Measurements from ENCODE around the gene SKIDA1.

Gene SKIDA1

DNA sequence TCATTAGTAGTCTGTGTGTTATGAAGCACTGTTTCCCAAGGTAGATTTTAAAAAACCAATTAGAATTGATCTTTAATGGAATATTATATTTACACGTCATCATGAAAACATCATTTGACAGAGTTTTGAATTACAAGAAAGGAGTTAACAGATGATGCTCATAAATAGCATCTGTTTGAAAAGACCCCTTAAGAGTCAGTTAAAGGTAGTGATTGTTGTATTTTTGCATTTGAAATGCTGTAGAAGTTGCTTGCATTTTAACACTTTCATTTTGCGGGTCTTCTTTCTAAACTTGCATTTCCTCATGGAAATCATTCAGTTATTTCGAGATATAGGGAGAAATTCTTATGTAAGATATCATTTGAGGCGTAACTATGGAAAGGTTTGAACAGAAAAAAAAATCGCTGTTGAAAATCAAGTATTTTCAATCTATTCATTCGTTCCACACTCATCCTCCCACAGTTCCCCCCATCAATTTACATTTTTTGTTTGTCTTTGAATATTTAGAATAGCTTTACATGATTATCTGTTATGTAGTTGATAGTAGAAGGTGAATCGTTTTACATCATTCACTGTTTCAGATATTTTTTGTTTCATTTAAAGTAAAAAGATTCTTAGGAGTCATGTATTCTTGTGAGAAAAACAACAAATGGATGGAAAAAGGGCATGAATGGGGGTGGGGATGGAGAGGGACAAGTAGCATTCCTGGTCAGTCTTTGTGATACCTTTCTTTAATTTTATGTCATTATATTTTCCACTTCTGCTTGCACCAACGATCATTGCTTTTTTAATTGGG, 3.0 kb upstream of the SKIDA1 start:
- peak; percentile 18 for FAIRE-seq

DNA sequence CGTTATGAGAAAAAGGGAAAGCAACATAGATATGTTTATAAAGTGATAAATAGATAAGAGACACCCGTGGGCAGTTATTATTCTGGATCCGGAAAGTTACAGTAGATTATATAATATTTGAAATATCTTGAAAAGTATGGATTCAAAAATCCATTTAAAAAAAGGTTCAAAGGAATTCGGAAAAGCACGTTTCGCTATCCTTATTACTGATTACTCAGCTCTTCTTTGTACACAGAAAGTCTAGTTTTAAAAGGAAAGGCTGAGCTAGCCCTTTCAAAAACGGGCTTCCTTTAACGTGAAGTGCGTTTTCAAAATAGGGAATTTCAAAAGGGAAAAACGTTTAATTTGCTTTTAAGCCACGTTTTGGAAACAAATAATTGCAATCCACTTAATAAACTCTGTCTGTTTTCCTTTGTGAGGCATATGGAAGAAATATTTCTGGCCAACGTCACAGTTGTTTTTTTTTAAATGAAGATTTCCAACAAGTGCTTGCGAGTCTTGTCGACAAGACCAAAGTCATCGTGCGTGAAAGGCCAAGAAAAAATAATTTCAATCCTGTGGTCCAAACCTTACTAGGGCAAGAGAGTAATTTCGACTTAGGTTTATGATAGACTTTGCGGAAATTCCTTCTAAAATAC, 2.2 kb upstream of the SKIDA1 start:
- FAIRE-seq: peak; percentile 45

DNA sequence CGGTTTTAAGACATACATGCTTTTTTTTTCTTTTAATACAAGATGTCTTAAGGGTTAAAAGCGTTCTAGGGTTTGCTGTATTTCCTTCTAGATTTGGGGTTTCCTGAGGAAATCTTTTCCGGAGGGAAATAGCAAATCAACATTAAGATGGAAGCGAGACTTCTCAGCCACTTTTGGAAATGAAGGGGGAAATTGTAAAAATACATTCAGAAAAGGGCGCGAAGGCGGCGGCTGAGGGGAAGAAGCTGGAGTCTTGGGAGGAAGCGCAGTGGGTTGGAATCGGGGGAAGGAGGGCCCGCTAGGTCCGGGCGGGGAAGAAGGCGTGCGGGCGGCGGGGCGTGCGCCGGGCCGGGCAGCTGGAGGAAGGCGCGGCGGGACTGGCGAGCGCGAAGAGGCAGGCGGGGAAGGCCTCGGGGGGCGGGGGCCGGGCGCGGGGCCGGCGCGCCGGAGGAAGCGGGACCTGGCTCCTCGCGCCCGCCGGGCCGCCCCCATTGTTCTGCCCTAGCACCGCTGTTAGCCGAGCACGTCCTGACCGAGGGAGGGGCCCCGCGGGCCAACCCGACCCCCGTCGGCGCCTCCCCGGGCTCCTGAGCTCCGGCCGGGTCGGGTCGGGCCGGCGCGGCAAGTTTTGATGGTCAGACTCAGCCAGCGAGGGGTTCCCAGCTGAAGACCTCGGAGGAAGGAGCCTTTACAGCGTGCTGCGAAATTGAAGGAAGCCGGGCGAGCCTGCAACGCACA, 1.5 kb upstream of the SKIDA1 start:
- FAIRE-seq: no peak

- FAIRE-seq: no peak
These were observed 842 bp upstream of the SKIDA1 start for GRCh38 chr10:21526188-21526859.

GRCh38 chr10:21524526-21525366, 736 bp downstream of the SKIDA1 start:
- FAIRE-seq: no peak

DNA sequence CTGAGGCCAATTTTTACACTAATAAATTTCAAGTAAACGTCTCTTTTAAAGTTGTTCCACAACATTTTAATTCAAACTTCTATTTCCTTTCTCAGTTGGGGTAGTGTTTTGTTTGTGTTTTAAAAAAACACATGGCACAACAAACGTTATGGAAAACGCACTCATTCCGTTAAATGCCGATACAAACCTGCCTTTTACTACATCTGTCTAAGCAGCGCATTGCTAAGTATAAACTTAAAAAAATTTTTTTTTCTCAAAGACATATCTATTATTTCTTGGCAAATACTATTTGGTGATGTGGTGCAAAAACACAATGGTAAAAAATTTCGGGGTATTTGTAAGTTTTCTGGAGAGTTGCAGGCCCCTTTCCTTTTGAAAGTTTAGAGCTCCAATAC, 1.4 kb downstream of the SKIDA1 start:
- FAIRE-seq: no peak

DNA sequence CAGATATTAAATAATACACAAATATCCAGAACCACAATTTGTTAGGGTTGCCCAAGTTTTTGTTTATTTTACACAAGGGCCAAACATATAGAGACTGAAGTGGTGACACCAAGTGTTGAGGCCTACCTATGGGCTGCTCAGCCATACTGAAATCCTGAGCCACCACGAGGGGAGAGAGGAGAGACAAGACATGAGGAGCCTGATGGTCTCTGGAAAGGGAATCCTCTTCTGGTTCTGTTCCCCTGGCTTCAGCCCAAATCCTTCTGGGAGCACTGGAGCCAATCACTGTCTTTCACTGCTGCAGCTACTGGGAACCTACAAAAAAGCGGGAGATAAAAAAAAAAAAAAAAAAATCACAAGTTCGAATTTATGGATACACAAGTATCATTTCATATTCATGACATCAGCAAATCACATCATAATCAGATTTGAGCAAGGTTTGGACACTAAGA, 1.9 kb downstream of the SKIDA1 start:
- no peak for FAIRE-seq

GRCh38 chr10:21522631-21523406, 2.7 kb downstream of the SKIDA1 start:
- no peak for FAIRE-seq

DNA sequence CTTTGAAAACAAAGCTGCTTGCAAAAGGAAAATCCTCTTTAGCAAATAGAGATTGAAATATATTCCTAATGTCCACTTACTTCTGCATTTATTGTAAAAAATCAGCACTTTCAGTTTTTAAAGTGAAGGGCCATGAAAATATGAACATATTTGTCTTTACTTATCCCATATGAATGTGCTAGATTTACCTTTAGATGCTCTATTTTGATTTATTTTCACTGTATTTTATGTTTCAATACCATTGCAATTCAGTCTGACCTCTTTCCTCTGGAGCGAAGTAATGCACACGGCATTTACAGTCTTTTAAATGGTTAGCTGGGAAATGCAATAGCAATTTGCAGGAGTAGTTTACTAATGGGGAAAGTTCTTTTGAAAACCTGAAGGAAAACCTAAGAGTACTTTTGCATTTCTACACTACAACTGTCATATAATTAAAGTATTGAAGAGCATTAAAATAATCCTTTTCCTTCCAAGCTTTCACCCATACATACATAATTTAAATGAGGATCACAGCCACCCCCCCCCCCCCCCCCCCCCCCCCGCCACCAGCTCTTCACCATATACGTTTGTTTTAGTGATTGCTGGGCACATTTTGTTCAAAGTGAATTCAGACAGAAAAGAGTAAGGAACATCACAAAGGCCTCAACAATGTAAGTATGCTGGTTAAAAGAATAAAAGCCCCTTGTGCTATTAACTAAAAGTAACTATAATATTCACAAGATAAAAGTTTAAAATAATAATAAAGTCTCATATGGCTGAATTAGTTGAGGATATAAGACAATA, 3.5 kb downstream of the SKIDA1 start:
- FAIRE-seq: no peak

GRCh38 chr10:21520949-21521348, 4.5 kb downstream of the SKIDA1 start:
- FAIRE-seq: no peak

GRCh38 chr10:21520509-21520908, 5.0 kb downstream of the SKIDA1 start:
- FAIRE-seq: no peak

GRCh38 chr10:21519941-21520436, 5.5 kb downstream of the SKIDA1 start:
- FAIRE-seq: no peak

DNA sequence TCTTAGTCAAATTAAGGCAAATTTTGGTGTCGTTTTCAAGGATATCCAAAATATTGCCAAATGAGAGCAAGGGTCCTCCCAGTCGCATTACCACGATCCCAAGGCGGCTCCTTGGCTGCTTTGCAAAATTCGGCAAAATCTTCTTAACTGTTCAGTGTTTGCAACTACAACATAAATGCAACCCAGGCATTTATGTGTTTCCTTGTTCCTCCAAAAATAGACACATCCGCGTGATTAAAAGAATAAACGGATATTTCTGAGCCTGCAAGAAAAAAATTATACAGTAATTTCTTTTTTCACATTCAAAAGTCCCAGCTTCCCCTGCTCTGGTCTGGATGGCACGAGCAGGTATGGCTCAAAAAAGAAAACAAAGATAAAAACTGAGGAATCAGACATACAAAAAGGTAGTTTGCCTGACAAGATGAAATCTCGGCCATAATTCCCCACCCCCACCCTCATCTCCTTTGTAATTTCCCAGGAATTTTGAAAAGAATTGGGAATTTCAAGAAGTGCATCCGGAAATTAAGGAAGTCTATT, 6.0 kb downstream of the SKIDA1 start:
- FAIRE-seq: no peak

DNA sequence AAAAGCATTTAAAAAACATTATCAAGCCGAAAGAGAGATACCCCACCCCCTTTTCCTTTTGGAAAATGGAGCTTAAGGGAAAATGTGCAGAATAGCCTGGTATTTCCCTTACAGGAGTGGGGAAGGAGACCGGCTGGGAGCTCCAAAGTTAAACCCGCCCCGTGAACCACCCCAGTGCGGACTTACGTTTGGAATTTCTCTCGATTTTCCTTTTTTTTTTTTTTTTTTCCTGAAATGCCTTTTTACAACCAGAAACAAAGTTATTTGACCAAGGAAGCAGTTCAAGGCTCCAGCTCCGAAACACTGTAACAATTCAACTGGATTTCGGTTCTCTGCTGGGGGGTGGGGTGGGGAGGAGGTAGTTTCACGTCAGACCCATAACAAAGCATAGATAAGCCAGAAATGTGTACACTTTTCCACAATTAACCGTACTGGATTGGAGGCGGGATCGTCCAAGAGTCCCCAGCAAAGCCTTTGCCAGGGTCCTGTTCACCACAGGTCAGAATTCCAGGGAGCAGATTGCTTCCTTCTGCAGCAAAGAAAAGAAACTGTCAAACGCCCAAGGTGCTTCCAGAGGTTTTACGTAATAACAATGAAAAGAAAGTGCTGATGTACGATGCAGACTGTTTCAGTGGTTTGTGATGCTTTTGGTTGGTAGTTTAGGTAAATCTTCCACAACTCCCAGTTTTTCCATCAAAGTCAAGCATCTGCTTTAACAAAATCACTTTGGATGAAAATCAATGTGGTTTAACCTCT, 6.7 kb downstream of the SKIDA1 start:
- no peak for FAIRE-seq

DNA sequence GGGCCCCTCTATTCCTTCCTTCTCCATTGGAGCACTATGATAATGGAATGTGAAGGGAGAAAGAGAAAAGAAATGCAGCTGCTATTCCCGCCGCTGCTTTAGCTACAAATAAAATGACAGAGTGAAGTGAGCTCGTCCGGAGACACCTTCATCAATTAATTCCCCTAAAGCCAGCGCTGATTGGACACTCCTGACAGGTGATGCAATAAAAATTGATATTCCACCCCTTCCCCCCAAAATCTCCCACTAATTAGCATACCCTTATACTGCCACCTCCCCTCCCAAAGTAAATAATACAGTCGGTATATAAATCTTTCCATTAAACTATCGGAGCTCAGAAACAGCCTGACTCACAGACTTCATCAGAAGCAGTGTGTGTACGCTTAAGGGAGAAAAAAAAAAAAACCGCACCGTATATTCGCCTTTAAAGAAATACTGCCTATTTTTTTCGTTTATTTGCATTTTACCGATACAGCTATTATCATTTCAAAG, 7.3 kb downstream of the SKIDA1 start:
- no peak for FAIRE-seq

DNA sequence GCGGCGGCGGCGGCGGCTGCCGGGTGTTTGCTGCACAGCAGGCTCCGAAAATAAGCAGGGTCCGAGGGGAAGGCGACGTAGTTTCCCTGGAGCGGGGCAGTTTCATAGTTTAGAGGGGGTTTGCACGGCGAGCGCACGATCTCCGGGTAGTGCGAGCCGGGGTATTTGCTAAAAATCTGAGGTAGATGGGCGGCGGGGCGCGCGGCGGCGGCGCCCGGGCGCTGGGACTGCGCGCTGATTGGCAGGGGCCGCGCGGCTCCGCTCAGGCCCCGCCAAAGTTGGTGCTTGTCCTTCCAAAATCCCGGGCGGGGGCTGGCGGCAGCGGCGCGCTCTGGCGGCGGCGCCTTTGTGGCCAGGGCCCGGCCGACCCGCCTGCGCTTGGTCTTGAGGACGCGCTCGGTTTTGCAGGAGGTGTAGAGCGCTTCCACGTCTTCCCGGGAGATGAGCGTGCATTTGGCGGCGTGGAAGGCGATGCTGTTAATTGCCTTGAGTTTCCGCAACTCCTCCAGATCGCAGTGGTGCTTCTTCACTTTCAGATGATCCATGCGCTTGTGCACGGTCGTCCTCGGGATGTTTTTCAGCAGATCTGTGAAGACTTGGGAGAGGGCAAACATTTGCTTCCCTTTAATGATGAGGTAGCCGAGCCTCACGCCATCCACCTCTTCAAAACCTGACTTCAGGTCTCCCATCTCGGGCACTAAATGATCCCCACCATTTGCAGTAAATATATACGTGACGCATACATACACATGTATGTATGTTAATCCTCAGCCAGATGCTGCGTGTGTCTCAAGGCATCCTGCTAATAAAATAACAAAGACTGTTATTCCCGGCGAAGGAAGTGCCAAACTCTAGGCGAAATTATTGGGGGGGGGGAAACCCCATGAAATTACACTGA, 8.1 kb downstream of the SKIDA1 start:
- no peak for FAIRE-seq

DNA sequence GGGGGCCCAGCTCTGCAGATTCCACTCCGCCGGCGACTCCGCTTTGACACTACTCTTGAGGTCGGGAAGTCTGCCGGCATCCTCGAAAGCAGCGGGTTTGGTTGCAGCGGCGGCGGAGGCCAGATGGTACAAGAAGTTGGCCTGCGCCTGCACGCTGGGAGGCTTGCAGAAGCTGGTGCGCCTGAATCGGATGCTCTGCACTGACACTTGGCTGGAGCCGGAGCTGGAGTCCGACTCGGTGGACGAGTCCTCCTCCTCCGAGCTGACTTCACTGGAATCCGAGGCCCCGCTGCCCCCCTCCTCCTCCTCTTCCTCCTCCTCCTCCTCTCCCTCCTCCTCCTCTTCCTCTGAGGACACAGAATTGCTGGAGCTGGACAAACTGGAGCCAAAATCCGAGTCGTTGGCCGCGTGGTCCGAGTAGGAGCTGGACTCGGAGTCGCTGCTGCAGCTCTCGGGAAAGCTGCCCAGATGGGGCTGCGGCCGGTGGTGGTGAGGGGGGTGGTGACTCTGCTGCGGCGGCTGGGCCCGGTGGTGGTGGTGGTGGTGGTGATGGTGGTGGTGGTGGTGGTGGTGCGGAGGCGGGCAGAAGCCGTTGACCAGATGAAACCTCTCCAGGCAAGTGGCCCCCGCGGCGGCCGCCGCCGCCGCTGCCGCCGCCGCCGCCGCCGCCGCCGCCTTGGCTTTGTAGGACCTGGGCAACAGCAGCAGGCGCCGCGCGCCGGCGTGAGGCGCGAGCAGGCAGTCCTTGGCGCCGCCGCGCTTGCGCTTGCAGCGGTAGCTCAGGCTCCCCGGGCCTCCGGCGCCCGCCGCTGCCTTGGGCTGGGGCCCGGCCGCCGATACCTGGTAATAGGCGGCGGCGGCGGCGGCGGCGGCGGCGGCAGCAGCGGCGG, 9.0 kb downstream of the SKIDA1 start:
- FAIRE-seq: no peak
